Stimulated activated CD8-positive, alpha-beta memory T cell treated with anti-CD3 and anti-CD28 coated beads, Interleukin-4, amount 100 ng/mL, for 1 hour (primary cell): ENCODE data around the gene ABR.

Source experiments
- DNase-seq, 2 donors: peaks; one replicate each; pipeline ENCODE4 v3.0.0-alpha.2; 2020; ENCODE audit warnings: low read depth in 2 of 2, low spot score in 1 of 2

The ABR gene

DNA sequence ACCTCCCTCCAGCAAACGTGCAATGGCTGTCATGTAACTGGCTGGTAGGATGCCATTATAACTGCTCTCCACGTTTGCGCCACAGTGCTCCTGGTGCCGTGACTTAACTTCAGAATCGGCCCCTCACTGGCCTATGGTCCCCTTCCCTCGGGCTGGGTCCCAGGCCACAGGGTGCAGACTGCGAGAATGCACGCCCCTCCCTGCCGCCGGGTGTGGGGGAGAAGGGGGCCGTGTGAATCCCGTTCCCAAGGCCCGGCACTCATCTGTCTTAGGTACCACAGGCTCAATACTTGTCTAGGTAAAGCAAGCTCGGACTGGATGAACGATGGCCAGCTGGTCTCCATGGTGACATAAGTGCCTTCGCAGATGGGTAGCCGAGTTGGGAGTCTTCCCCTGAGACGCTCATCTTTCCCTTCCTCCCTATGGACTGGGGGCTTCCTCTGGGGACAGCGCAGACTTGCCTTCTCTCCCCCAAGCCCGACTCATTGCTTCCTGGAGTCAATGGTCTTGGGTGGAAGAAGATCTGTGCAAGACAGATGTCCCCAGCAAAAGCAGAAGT is 145.1 kb downstream of the ABR start:
- no peak for DNase-seq

- DNase-seq: no peak
These were observed 146.3 kb downstream of the ABR start for GRCh38 chr17:1033503-1033902.

GRCh38 chr17:1032391-1032790 is 147.4 kb downstream of the ABR start:
- DNase-seq: no peak

DNA sequence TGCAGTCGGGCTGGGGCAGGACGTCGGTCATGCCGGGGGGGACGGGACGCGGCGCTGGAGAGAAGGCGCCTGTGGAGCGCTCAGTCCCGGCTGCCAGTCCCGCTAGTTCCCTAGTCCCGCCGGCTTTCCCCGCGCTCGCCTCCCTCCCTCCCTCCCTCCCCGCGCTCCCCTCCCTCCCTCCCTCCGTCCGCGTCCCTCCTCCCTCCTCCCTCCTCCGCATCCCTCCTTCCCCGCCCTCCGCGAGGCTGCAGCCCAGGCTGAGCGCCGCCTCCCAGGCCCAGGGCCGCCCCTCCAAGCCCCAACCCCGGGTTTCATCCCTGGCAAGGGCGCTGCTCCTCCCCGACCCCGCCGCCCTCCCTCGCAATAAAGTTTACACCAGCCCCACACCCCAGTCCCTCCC is 148.1 kb downstream of the ABR start:
- DNase-seq: no peak

DNA sequence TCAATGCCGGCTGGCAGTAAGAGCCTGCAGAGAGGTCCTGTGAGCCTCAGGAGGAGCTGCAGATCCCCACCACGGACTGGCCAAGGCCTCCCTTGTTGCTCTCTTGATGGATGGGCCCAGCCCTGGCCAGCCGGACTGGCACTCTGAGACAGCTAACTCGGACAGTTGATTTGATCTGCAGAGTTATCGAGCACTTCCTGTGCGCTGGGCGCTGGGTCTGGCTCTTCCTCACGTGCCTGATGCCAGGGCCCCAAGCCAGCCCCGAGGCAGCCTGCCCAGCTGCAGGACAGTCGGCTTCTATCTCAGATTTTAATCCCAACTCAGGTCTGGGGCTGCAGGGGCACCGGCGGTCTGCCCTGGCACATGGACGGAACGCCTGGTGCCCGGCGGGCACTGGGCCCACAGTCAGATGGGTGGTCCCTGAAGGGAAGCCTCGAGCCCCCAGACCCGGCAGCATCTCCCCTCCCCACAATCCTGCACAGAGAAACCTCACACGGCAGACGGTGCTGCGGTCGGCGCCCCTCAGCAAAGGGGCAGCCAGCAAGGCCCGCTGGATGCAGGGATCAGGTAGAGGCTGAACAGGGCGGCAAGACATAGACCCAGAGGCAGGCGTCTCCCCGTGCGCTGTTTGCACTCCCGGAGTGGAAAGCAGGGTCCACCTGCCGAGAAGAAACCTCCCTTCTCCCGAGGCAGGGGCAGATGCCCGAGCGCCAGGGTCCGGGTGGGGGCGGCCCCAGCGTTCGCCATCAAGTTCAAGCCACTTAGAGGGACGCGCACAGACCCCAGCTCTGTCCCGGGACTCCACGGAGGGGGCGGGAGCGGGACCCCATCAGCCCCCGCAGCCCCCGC is 148.9 kb downstream of the ABR start:
- DNase-seq: no peak

DNA sequence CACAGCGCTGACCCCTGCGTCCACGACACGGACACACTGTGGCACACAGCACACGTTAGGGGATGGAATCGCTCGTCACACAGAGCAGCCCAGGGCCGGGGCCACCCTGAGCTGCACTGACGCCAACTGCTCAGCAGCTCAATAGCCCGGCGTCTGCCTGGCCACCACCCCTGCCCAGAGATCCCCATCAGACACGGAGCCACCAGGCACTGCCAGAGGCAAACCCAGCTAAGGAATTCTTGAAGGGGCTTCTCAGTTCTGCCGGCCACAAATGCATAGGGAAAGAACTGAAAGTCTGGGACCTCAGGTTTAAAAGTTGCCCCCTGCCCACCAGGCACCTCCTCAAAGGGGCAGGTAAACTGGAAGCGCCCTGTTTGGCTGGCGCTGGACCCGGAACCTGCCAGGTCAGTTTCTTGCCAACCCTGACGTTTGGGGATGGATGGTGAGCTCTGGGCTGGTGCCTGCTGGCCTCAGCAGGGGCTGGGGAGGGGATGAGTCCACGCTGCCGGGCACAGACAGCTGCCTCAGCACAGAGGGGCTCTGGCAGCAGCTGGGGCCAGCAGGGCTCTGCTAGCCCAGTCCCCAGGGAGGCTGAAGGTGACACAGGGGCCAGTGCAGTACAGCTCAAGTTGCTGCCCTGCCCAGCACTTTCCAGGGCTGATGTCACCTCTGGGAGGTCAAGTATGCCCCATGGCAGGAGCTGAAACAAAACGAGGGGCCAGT is 149.7 kb downstream of the ABR start:
- DNase-seq: no peak

DNA sequence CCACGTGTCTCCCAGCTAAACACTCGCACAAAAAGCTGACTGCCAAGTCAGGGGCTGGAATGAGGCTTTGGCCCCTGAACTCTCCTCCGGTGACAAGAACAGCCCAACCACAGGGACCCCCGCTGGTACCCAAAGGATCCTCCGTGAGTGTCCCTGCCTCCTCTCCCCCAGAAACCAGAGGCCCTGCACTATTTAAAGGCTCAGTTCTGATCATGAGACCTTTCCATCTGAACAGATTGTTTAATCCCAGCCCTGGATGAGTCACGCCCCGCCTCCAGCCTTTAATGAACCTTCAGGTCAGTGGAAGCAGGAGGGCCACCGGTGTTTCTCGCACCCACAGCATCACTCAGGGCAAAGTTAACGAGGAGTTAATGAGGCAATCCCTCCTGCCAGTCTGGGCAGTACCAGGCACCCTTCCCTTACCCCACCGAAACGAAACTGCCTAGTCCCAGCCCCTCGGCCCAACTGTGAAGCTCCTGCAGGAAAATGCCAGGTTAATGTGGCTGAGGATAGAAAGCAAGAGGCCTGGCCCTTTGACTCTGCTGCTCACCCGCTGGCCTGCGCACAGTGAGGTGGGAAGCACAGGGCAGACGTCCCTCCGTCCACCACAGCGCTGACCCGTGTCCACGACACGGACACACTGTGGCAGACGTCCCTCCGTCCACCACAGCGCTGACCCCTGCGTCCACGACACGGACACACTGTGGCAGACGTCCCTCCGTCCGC is 150.4 kb downstream of the ABR start:
- no peak for DNase-seq

- no peak for DNase-seq
These were observed 152.7 kb downstream of the ABR start for GRCh38 chr17:1027044-1027443.

DNA sequence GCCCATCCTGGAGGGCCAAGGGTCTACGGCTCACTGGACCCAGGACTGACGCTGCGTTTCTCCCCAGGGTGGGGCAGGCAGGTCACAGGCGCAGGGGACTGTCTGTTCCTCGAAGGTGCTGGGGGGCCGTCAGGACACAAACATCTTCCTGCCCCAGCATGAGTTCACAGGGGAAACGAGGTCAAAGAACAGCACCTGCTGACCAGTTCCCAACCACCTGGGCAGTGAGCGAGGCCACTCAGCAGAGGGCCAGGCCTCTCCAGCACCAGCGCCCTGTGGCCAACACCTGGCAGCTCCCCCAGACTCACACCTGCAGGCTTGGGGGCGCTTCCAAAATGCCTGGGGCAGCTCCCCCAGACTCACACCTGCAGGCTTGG is 153.2 kb downstream of the ABR start:
- DNase-seq: no peak

- DNase-seq: no peak
These were observed 153.8 kb downstream of the ABR start for GRCh38 chr17:1025733-1026598.

DNA sequence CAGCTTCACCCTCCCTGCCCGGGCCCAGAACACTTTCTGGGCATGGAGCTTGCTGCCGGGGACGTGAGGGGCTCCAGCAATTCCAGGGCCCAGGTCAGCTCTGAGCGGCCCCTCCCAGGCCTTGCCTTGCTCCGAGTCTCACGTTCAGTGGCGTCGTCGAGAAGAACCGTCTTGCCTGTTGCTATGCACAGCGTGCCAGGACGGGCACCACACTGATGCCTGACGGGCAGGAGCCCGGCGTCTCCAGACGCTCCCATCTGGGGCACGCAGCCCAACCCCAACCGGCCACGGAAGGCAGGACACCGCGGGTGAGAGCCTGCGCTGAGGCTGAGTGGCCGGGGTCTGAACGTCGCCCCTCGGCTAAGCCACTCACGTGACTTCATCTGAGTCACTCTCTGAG is 155.7 kb downstream of the ABR start:
- DNase-seq: no peak

- DNase-seq: no peak
These were observed 157.3 kb downstream of the ABR start for GRCh38 chr17:1022278-1023024.

- DNase-seq: no peak
These were observed 158.6 kb downstream of the ABR start for GRCh38 chr17:1021147-1021546.

DNA sequence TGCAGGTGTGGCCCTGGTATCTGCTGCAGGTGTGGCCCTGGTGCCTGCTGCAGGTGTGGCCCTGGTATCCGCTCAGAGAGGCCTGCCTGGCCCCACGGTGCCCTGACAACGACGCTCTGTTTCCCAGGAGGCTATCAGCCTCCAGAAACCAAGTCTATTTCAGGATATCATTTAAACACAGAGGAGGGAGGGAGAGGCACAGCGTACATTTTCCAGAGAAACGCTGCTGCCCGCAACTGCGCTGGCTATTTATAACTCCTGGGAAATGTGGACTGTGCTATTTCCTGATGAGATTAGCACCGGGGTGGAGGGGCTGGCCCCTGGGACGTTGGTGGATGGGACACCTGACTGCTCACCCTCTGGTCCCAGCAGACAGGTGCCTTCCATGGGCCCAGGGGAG is 160.3 kb downstream of the ABR start:
- no peak for DNase-seq

GRCh38 chr17:1018547-1018946 is 161.2 kb downstream of the ABR start:
- DNase-seq: no peak

- no peak for DNase-seq
These were observed 166.1 kb downstream of the ABR start for GRCh38 chr17:1013729-1014090.

DNA sequence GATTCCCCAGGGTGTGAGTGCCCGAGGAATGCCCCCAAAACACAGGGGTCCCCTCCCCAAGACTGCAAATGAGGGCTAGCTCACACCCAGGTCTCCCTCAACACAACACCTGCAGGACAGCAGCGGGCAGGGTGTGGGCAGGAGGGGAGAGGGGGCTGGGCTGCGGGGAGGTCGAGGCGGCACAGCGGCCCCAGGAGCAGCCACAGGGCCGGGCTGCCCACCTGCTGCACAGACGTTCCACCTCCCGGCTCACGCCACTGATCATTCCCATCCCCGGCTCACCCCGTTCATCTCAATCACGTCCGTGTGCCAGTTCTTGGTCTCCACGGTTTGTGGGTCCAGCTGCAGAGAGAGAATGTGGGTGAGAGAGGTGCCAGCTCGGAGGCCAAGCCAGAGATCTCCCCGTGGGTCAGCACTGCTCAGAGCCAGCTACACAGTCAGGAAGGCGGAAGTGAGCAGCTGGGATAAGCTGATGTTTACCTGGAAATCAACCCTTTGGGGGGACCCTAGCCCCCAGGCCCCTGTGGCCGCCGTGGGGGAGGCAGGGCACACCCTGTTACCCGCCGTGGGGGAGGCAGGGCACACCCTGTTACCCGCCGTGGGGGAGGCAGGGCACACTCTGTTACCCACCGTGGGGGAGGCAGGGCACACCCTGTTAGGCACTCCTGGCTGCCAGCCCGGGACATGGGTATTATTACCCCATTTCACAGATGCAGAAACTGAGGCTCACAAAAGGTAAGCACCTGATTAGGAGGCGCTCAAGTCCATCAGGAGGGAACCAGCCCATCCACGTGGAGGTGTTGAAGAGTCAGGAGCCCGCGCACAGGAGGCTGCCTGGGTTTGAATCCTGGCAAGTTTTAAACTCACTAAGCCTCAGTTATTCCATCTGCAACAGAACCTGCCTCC is 166.7 kb downstream of the ABR start:
- no peak for DNase-seq

DNA sequence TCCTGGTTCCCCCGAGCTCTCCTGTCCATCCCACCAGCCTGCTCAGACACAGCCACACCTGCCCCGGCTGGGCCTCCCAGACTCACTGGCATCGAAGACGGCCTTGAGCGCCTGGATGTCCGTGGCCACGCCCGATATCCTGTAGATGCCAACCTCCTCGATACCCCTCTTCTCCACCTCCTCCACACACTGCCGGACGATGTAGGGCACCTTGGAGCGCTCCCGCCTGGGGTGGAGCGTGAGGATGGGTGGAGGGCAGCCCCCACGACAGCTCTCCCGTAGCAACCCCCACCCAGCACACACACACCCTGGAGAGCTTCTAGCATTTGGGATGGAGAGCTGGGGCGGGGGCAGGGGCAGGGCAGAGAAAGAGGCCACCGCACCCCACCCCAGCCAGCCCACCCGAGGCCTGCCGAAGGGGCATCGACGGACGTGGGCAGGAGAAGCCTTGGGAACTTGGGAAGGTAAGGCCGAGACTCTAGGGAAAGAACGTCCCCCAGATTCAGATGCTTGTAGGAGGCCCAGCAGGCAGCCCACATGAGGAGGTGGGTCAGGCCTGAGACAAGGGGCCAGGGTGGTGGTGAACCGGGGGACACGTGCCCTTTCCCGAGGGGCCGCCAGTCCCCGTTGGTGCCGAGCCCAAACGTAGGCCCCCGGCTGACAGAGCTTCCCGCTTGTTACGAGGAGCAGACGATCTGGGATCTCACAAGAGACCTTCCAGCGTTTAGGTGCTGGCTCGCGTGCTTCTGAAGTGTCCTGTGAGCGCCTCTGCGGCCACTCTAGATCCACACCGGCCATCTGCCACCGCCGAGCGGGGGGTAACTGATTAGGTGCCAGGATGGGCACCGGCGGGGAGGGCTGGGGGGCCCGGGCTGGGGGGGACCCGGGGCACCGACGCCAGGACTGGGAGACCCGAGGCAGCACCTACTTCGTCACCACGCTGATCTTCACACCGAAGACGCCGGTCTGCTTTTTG is 167.7 kb downstream of the ABR start:
- no peak for DNase-seq
